HG02884 (cell line): ENCODE measurements around the gene VSIG1.

ENCODE experiments used
- ATAC-seq: cut with Tn5 transposase; IDR thresholded peaks from one replicate; pipeline ENCODE4 v1.9.1; 2021; ENCODE audit warnings: mild to moderate bottlenecking, moderate library complexity; ENCODE audit not compliant: unreplicated experiment

VSIG1 gene

DNA sequence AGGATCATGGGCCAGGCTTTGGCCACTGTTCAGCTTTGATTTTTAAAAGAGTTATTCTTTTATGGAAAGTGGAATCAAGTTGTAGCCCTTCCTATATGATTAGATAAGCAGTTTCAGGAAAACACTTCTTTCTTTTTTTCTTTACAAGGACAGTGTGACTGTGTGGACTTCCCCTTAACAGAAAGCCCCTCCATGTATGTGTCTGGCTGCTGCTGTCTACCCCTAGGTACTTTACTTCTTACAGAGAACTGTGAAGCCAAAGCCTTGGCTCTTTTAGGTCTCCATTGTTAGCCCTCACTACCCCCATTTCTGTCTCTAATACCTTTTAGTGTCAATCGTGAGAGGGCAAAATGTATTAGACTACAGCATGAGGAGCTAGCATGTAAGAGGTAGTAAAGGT lies 19.1 kb downstream of the VSIG1 start:
- no peak for ATAC-seq

DNA sequence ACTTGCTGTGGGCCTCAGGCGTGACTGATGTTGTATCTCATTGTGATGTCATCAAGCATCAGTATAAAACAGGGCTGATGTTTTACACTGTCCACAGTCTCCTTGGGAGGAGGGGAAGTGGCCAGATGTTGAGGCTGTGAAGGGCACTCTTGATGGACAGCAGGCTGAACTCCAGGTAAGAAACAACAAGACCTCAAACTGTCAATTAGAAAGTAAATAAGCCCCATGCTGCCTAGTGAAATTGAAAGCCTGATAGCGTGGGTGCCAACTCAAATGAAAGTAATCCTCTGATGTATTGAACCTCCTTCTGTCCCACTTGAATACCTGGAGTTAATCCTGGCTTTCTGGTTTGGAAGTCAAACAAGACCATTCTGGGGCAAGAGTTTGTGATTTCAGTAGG lies 19.7 kb downstream of the VSIG1 start:
- no peak for ATAC-seq

DNA sequence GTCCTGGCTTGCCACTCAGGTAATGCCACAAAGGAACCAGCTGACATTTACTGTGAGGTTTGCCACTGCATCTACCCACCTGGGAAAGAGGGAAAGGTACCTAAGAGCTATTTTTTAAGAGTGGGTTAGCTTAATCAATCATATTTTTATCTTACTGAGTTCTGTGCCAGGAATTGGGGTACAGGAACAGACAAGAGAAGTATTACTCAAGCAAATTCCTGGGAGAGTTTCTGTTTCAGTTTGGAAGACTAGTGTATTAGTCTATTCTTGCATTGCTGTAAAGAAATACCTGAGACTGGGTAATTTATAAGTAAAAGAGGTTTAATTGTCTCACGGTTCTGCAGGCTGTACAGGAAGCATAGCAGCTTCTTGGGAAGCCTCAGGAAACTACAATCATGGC lies 23.3 kb downstream of the VSIG1 start:
- no peak for ATAC-seq

DNA sequence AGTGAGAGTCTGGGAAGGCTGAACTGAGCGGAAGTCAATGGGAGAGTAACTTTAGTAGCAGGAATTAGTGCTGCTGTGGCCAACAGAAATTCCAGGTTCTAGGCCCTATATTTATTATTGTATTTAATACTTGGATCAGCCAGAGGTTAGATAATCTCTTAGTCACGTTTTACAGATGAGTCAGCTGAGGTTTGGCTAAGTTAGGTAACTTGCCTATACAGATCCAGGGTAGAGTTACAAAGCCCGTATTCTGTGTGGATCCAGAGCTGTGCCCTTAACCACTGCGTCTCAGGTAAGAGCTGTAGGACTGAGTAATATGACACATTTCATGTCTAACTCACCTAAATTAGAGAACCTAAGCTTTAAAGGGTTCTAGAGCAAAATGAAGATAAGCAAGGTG lies 26.0 kb downstream of the VSIG1 start:
- no peak for ATAC-seq

DNA sequence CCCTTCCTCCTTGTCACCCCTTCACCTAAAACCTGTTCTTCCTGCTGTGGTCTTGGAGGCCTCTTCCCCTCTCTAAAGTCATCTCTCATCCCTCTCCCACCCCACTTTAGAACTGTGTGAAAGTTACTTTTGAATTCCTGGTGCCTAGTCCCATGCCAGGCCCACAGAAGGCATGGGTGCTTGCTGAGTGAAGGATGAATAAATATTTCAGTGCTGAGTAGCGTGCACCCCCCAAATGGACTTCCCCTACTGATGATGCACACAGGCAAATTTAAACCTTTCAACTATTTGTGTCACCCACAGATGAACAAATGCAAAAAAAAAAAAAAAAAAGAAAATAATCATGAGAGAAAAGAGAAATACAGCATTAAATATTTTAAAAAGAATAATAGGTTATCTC lies 26.7 kb downstream of the VSIG1 start:
- no peak for ATAC-seq

DNA sequence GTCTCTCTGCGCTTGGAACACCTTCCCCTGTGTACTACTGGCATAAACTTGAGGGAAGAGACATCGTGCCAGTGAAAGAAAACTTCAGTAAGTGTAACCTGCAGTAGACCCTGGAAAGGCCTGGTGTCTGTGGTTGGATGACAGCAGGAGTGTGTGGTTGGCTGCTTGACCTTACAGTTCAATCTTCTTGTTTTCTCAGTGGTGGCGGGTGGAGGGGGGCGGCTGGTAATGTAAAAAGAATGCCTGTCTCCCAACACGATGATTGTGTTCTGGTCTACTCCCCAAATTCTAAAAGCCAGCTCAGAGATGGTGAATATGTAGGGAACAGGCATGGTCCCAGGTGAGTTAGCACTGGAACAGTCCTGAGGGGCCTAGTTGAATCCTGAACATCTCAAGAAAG lies 27.9 kb downstream of the VSIG1 start:
- ATAC-seq, result no peak

DNA sequence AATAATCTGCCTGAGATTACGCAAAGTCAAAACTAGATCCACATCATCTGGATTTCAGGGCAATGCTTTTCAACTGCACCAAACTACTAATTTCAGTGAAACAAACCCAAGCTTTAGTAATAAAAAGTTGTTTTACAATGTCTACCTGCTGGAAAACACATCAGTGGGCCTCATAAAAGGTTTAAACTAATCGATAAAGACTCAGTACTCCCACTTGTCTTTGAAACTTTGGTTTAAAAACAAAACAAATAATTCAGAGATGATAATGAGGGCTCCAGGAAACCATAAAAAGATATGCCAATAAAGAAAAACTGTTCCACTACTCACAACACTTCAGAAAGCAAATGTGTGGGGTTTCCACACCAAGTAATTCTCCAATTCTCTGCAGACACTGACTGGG lies 36.2 kb downstream of the VSIG1 start:
- no peak for ATAC-seq

DNA sequence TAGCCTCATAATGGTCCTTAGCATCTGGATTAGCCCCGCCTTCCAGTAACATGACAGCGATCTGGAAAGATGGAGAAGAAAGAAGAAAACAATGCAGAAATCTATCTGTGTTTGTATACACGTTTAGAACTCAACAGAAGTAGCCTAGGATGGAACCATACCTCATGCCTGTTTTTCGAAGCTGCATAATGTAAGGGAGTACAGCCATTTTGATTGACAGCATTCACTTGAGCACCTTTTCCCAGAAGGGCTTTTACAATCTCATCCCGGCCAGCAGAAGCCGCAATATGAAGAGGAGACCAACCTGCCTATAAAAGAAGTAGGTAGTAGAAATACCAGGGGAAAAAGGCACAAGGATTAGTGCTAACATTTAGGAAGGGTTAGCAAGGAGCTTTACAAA lies 42.9 kb downstream of the VSIG1 start:
- ATAC-seq, result no peak

DNA sequence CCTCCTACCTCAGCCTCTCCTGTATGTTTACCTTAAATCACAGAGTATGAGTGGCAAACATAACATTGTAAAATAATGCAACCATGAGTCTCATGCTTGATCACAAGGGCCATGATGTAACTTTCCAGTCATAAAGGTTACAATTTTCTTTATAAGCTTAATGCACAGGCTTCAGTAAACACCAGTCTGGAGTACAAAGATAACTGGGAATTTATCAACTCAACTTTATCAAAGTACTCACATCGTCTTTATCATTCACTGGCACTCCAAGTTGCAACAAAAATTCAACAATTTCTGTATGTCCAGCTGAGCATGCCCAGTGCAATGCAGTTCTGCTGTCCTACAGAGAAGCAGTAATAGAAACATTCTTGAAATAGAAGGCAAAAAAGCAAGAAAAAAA lies 43.6 kb downstream of the VSIG1 start:
- no peak for ATAC-seq

DNA sequence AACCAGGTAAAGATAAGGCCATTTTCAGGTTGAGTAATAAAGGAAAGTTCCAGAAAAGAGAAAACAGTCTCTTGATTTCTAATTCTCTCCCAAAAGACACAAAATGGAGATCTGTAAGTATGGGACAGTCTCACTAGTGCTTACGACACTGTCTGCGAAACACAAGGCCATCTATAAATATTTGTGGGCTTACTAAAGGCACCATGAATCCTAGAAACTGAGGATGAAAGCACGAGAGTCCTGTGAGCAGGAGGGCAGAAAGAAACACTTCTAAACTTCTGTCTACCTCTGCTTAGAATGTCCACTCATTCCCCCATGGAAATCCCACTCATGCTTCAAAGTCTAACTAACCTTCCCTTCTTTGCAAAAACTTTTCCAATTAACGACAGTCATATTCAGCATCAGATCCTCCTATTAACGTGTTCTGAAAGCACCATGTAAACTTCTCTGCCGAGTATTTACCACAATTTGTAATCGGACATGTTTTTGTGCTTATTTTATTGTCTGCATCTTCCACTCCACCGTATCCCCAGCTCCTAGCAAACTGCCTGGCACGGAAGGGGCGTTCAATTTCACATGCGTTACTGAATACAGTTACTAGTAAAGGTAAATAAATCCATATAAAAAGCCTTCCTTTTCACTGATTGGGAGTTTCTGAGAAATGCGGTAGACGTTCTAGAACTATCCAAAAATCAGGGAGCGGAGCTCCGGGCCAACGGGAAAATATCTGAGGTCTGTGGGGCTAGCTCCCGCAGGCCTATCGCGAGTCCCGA lies 45.8 kb downstream of the VSIG1 start:
- ATAC-seq, result peak; percentile 1

DNA sequence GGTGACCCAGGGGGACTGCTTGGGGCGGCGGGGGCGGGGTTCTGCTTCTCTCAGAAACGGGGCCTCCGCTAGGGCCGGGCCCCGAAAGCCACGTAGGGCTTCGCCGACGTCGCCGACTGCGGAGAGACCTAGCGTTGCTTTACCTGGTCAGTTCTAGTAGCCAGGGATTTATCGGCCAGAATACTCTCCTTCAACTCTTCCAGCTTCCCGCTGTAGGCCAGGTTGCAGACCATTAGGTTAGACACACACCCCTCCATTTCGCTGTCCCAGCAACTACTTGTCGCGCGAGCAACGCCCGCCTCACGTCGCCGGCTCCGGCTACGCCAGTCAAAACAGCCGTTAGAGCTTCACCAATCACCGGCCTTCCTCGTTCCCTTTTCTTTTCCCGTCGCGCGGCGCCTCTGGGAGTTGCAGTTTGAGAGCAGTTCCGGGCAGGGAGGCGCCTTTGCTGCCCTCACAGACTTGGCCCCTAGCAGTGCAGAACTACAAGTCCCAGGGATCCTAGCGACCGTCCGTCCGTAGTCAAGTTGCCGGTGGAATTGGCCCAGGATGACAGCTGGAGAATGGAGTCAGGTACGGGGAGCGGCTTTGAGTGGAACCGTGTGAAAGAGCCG lies 46.5 kb downstream of the VSIG1 start, which contains the start of the genes ATG4A and PSMD10:
Gene ATG4A, plus strand, starts transcription at position 515 of the 614 bp plus-strand sequence. Its CDS starts 49 bp downstream, at position 564.
Gene PSMD10, minus strand, starts transcription at position 279 of the 614 bp plus-strand sequence. Its CDS starts 22 bp downstream, at position 257.
- peak; percentile 94 for ATAC-seq

DNA sequence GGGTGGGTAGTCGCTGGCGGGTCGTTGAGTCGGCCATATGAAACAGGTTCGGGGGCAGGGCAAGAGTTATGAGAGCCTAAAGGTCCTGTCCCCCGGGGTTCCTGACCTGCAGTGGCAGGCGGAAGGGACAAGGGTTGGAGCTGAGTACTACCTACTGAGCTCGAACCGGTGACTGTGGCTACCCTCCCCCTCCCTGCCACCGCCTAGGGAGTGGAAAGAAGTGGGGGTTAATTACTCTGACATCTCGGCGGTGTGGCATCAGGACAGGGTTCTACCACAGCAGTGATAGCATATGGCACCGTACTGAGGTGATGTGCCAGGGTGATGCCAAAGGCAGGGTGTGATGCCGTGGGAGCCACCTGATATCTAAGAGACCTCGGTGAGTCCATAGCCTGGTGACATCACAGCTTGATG lies 47.0 kb downstream of the VSIG1 start:
- peak; percentile 32 for ATAC-seq

DNA sequence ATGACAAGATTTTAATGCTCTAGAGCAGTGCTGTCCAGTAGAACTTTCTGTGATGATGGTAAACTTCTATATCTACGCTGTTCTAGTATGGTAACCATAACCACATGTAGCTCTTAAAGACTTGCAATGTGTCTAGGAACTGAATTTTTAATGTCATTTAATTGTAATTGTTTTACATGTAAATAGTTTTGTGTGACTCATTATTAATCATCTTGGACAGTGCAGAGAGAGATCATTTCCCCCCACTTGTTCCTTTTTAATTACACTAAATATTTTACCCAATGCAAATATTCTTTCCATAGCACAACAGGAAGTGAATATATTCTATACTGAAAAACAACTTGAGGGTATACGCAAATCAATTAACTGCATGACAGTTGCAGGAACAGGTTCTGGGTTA lies 52.5 kb downstream of the VSIG1 start:
- ATAC-seq, result no peak

DNA sequence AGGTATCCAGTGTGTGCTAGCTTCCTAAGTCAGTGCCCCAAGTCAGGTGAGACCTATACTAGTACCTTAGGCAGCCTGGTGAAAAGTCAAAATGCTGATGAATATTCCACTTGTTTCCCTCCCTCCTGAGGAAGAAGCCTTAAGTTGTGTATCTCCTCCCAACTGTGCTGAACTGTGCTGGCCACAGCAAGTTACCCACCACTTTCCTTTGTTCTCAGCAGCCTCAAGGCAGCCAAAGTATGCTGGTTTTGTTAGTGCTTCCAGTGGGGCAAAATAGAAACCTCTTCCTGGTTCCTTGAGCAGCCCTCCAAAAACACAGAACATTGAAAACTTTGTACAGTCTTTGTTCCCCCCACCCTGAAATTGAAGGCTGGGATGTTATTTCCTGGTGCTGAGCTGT lies 60.6 kb downstream of the VSIG1 start:
- no peak for ATAC-seq

DNA sequence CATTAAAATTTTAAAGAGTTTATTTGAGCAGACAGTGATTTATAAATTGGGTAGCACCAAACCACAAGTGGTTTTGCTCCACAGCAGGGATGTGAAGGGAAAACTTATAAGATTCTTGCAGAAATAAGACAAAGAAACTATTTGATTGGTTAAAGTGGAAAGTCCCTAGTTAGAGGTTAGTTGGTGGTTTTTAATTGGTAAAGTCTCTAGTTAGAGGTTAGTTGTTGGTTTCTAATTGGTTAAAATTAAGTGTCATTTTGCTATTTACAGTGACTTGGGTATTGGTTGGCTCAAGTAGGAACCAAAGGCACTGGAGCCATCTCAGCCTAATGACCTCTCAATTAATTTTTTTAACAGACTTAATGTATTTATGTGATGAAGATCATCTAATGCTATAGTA lies 69.7 kb downstream of the VSIG1 start:
- no peak for ATAC-seq

DNA sequence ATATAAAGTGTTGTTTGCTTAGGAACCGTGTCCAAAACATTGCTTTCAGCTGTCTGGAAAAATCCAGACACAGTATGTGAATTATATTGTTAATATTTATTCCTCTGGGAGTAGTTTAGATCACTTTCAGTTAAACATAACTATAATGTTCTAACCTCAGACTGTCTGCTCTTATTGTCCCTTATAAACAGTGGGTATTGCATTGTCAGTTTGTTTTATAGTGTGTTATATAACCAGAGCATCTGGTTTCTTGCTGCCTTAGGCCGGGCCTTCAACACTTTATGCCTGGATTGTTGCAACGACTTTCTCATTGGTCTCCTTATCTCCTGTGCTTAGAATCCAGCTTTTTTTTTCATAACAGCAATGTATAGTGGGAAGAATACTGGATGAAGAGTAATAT lies 73.1 kb downstream of the VSIG1 start:
- ATAC-seq, result no peak

DNA sequence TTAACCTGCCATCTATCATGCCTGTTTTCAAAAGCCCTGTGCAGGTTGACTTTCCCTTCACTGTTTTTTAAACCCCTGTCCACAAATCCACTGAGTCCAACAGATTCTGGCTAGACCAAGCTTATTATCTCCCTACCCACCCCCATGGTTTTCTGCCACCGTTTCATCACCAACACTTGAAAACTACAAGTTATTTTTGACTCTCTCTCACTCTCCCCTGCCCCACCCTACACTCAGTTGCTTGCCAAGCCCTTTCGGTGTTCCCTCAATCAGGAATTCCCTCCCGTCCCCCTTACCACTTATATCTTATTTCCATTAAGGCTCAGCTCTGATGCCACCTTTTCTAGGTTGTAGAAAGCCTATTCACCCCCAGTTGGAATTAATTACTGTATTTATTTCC lies 76.4 kb downstream of the VSIG1 start:
- no peak for ATAC-seq

DNA sequence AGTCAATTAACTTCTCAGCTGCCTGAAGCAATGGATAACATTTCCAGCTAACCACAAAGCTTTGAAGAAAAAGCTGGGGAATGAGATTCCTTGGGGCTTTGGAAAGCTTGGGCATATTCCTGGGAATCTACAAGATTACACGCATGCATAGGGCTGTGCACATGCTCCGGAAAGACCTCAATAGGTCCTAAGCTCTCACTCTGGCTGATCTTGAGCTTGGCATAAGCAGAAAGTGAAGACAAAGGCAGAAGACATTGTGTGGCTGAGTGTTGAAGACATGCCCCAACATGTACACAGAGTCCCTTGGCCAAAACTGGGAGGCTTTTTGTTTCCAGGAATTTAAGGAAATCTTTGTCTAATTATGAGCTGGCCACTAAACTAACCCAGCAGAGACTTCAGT lies 77.9 kb downstream of the VSIG1 start:
- ATAC-seq, result no peak

DNA sequence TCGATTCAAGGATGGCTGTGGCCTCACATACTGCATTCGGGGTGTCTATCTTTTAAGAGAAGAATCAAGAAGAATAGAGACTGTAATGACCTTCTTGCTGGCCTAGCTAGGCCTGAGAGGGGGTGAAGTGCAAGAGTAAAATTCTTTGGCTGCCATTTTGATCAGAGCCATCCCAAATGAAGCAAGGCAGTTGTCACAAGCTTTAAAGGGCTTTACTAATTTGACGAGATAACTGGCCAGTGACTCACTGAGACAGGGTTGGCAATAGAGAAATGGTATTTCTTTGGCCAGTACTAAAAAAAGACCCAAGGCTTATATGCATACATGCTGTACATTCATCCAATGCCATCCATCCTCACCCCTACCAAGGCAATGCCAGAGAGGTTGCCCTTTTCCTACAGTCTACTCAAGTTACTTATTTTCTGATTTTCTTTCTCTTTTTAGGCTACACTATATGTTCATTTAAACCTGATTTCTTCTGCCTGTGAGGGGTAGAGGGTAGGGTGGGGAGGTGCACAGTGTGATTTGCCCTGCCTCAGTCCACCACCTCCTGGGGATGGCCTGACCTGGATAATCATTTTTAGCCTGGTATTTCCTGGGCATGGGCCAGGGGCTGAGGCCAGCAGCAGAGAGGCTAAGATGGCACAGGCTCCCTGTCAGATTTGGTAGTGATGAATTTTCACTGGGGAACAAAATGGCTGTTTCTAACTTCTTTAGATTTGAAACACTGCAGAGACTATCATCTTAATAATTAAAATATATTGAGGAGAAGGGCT lies 78.9 kb downstream of the VSIG1 start:
- ATAC-seq, result no peak

DNA sequence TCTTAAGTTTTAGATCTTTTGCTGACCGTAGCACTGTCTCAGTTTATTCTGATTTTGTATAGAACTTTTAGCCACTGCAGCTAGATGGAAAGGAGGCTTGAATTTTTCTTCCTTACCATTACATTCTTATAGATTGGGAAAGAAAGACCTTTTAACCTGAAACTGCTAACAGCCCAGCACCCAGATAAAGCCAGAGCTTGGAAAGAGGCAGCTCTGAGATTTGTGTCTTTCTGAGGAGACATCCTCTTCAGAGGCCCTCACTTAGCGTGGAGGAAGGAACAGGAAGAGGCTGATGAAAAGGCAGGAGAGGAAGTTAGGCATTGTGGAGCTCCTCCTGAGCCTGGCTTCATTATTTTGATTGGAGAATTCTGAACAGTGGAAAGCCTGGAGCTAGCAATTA lies 81.8 kb downstream of the VSIG1 start:
- no peak for ATAC-seq

DNA sequence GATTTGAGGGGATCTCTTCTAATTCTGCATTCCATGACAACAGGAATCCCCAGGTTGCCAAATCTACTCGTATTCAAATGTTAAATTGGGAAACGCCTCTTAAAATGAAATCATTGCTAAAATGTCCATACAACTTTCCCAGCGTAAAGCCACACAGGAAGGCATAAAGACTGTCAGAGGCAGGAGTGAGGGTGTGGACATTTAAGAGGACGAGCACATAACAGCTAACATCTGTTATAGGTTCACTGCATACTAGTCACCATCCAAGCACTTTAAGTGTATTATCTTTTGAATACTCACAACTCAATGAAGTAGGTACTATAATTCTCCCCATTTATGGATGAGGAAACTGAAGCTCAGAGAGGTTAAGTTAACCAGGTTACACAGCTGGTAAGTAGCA lies 82.3 kb downstream of the VSIG1 start:
- ATAC-seq, result no peak
